GM15510 (cell line): ENCODE data around the gene GCK.

Experiments
- POLR2A ChIP-seq: IDR thresholded peaks from 3 replicates; pipeline ENCODE4 v1.6.1; 2011; ENCODE audit warnings: borderline replicate concordance; ENCODE audit not compliant: insufficient read length; ENCODE audit errors: extremely low read depth

GCK gene

GRCh38 chr7:44134943-44135628 is 54.2 kb downstream of the GCK start:
- no peak for TF ChIP-seq POLR2A

GRCh38 chr7:44133295-44133694 is 55.9 kb downstream of the GCK start:
- TF ChIP-seq POLR2A = no peak

GRCh38 chr7:44132039-44132438 is 57.2 kb downstream of the GCK start:
- TF ChIP-seq POLR2A = no peak

GRCh38 chr7:44131173-44132029 is 57.8 kb downstream of the GCK start:
- TF ChIP-seq POLR2A = no peak

GRCh38 chr7:44128721-44129582 is 60.3 kb downstream of the GCK start:
- TF ChIP-seq POLR2A = no peak

GRCh38 chr7:44127161-44127560 is 62.1 kb downstream of the GCK start:
- TF ChIP-seq POLR2A = no peak

- no peak for TF ChIP-seq POLR2A
Observed at GRCh38 chr7:44124822-44125202, 64.4 kb downstream of the GCK start.

- peak; percentile 54 for TF ChIP-seq POLR2A
Observed at GRCh38 chr7:44123190-44124003, 65.8 kb downstream of the GCK start, which contains the start of gene POLD2. Gene POLD2, minus strand, starts transcription at chr7:44123548. Its CDS starts 1,495 bp downstream, at chr7:44122053.

GRCh38 chr7:44122529-44122928 is 66.7 kb downstream of the GCK start:
- no peak for TF ChIP-seq POLR2A

- TF ChIP-seq POLR2A = no peak
Observed at GRCh38 chr7:44121761-44122420, 67.3 kb downstream of the GCK start.

- TF ChIP-seq POLR2A = no peak
Observed at GRCh38 chr7:44120395-44120794, 68.8 kb downstream of the GCK start.

- no peak for TF ChIP-seq POLR2A
Observed at GRCh38 chr7:44119829-44120380, 69.3 kb downstream of the GCK start.

GRCh38 chr7:44117801-44118429 is 71.3 kb downstream of the GCK start:
- no peak for TF ChIP-seq POLR2A

GRCh38 chr7:44116789-44117666 is 72.2 kb downstream of the GCK start:
- TF ChIP-seq POLR2A = no peak
